GM23338 (cell line): Measurements from ENCODE around the gene ARMH1. TPM values are rescaled to one million over a fixed set of nuclear protein-coding genes. Genes with fewer than 3 reads are reported as not detected.

ENCODE experiments used
- ATAC-seq: fragments of 200-7000 bp; cut with Tn5 transposase; 3 replicates; pipeline ENCODE4 v1.9.1; 2020
- DNase-seq: peaks from one replicate; pipeline ENCODE4 v3.0.0-alpha.2; 2015; ENCODE audit warnings: low spot score
- H2AFZ ChIP-seq: fragments of 200-600 bp; sonication (generic); 2 replicates; pipeline ENCODE4 v1.8.0; 2016; ENCODE audit warnings: antibody characterized with exemption, mild to moderate bottlenecking, moderate library complexity
- H3F3A ChIP-seq: fragments of 200-600 bp; sonication (generic); replicated peaks from 2 replicates; pipeline ENCODE4 v1.8.0; 2017; ENCODE audit warnings: antibody characterized with exemption, mixed run types, low read depth
- H3K27ac ChIP-seq: fragments of 200-600 bp; sonication (generic); 2 replicates; pipeline ENCODE4 v1.6.1; 2016; ENCODE audit warnings: low read depth
- H3K27me3 ChIP-seq: fragments of 200-600 bp; sonication (generic); 2 replicates; pipeline ENCODE4 v1.8.0; 2016; ENCODE audit warnings: mild to moderate bottlenecking, mixed run types, moderate library complexity; ENCODE audit not compliant: insufficient read depth
- H3K36me3 ChIP-seq: fragments of 200-600 bp; sonication (generic); 2 replicates; pipeline ENCODE4 v1.8.0; 2016; ENCODE audit warnings: mild to moderate bottlenecking; ENCODE audit not compliant: insufficient read depth
- H3K4me1 ChIP-seq: fragments of 200-600 bp; sonication (generic); 2 replicates; pipeline ENCODE4 v1.8.0; 2016; ENCODE audit warnings: mild to moderate bottlenecking, moderate library complexity; ENCODE audit not compliant: insufficient read depth
- H3K4me2 ChIP-seq: fragments of 200-600 bp; sonication (generic); 2 replicates; pipeline ENCODE4 v1.7.1; 2017; ENCODE audit warnings: mixed run types
- H3K4me3 ChIP-seq: fragments of 200-600 bp; sonication (generic); 2 replicates; pipeline ENCODE4 v1.6.1; 2016; ENCODE audit warnings: mixed run types
- H3K79me2 ChIP-seq: fragments of 200-600 bp; sonication (generic); replicated peaks from 2 replicates; pipeline ENCODE4 v1.8.0; 2017; ENCODE audit warnings: mild to moderate bottlenecking; ENCODE audit not compliant: insufficient read depth
- H3K9me2 ChIP-seq: fragments of 200-600 bp; sonication (generic); 2 replicates; pipeline ENCODE4 v1.8.0; 2017; ENCODE audit not compliant: insufficient read depth
- H4K20me1 ChIP-seq: fragments of 200-600 bp; sonication (generic); replicated peaks from 2 replicates; pipeline ENCODE4 v1.8.0; 2017; ENCODE audit warnings: mild to moderate bottlenecking; ENCODE audit not compliant: insufficient read depth
- H3K27ac Mint-ChIP-seq: 2 replicates; pipeline ENCODE4 v1.8.0; 2020; ENCODE audit warnings: inconsistent platforms, mild to moderate bottlenecking, moderate library complexity, mixed read lengths
- H3K27me3 Mint-ChIP-seq: 3 replicates; pipeline ENCODE4 v1.8.0; 2022; ENCODE audit warnings: low read depth, mild to moderate bottlenecking, moderate library complexity, mixed read lengths, inconsistent platforms; ENCODE audit not compliant: insufficient read depth, poor library complexity
- H3K36me3 Mint-ChIP-seq: 3 replicates; pipeline ENCODE4 v1.8.0; 2021; ENCODE audit warnings: low read depth, mild to moderate bottlenecking, inconsistent platforms, moderate library complexity, mixed read lengths
- H3K4me1 Mint-ChIP-seq: 3 replicates; pipeline ENCODE4 v1.8.0; 2020; ENCODE audit warnings: mild to moderate bottlenecking, inconsistent platforms, mixed read lengths
- H3K4me3 Mint-ChIP-seq: 3 replicates; pipeline ENCODE4 v1.8.0; 2021; ENCODE audit warnings: moderate library complexity, mild to moderate bottlenecking, inconsistent platforms, mixed read lengths
- H3K9me3 Mint-ChIP-seq: 3 replicates; pipeline ENCODE4 v1.8.0; 2020; ENCODE audit warnings: moderate library complexity, mild to moderate bottlenecking, inconsistent platforms, mixed read lengths
- CREB1 ChIP-seq: fragments of 250-450 bp; sonication (Bioruptor Pico); IDR thresholded peaks from 2 replicates; pipeline ENCODE4 v1.5.0; 2020; ENCODE audit warnings: low read depth, mild to moderate bottlenecking, moderate library complexity
- CTCF ChIP-seq, 2 experiments: fragments of 200-600 bp in 1 of 2; sonication (generic) in 1 of 2; conservative IDR thresholded peaks; 2 replicates each; pipeline versions ENCODE4 v1.5.1 to v1.6.1; 2016 to 2017; ENCODE audit warnings: antibody characterized with exemption in 2 of 2, low read depth in 2 of 2, mild to moderate bottlenecking in 2 of 2, moderate library complexity in 1 of 2
- ETS1 ChIP-seq: IDR thresholded peaks from 2 replicates; pipeline ENCODE4 v1.6.1; 2016; ENCODE audit warnings: antibody characterized with exemption
- EZH2 ChIP-seq: fragments of 200-600 bp; sonication (generic); IDR thresholded peaks from one replicate; pipeline ENCODE4 v1.8.0; 2017; ENCODE audit warnings: antibody characterized with exemption, mild to moderate bottlenecking, low read depth; ENCODE audit not compliant: unreplicated experiment
- EZH2phosphoT487 ChIP-seq: fragments of 200-600 bp; sonication (generic); IDR thresholded peaks from one replicate; pipeline ENCODE4 v1.8.1; 2018; ENCODE audit warnings: antibody characterized with exemption; ENCODE audit not compliant: unreplicated experiment
- JUNB ChIP-seq: IDR thresholded peaks from one replicate; pipeline ENCODE4 v1.6.1; 2016; ENCODE audit warnings: antibody characterized with exemption; ENCODE audit not compliant: unreplicated experiment
- NANOG ChIP-seq: IDR thresholded peaks from 2 replicates; pipeline ENCODE4 v1.6.1; 2016; ENCODE audit warnings: antibody characterized with exemption, borderline replicate concordance
- REST ChIP-seq: IDR thresholded peaks from one replicate; pipeline ENCODE4 v1.6.1; 2018; ENCODE audit warnings: antibody characterized with exemption; ENCODE audit not compliant: unreplicated experiment
- STAT1 ChIP-seq: IDR thresholded peaks from one replicate; pipeline ENCODE4 v1.6.1; 2016; ENCODE audit warnings: antibody characterized with exemption; ENCODE audit not compliant: unreplicated experiment
- ZNF331 ChIP-seq: fragments of 250-450 bp; sonication (Bioruptor Pico); IDR thresholded peaks from 2 replicates; pipeline ENCODE4 v1.5.0; 2020; ENCODE audit warnings: low read depth, mild to moderate bottlenecking, moderate library complexity
- ZNF462 ChIP-seq: fragments of 250-450 bp; sonication (Bioruptor Pico); IDR thresholded peaks from 2 replicates; pipeline ENCODE4 v1.5.0; 2020; ENCODE audit warnings: mild to moderate bottlenecking, moderate library complexity
- polyA plus RNA-seq: library from polyadenylated mRNA; unstranded; fragments of >200 nt; fragmentation: Nextera tagmentation; extraction: Ambion mirVana; gene quantifications from 2 replicates; pipeline ENCODE4 v1.2.1, GENCODE V29; 2016
- total RNA-seq: library from RNA; depleted of rRNA; stranded (reverse); fragments of >200 nt; shearing (Covaris generic); gene quantifications from 2 replicates; pipeline ENCODE4 v1.2.3, GENCODE V29; 2014

The ARMH1 gene
- total and polyA plus RNA-seq, 2 experiments from 2014 or later, result 0.31 TPM; not detected in 1

GRCh38 chr1:44730741-44731512, 56.4 kb downstream of the ARMH1 start, which contains the start of gene RNU5D-1 (continued):
- peak; percentile 78 to 92 for TF ChIP-seq CTCF (conservative IDR thresholded peaks at IDR 0.05; ENCODE audit: low read depth in 2 of 2)
- peak; percentile 55 for TF ChIP-seq CREB1 (CRISPR knock-in tag)
- TF ChIP-seq ZNF331, result 0 out of 2 replicates have a peak, but pooled peaks have one; percentile 2
- TF ChIP-seq NANOG, result no peak
- TF ChIP-seq STAT1, result no peak

GRCh38 chr1:44733365-44733764, 58.9 kb downstream of the ARMH1 start:
- peaks cover 14% of the 10 kb centered on the region for H3K4me1 Mint-ChIP-seq
- Histone ChIP-seq H2AFZ (0 out of 2 replicates have a peak overlapping the region, but pooled peaks have one; percentile 68), H3K79me2 (no peaks in the 10 kb centered on the region), H3F3A (peaks cover 7% of the 10 kb centered on the region; the same call in 1 of the 2 replicates), H3K27ac (no peak overlapping the region), H3K27me3 (no peaks in the 10 kb centered on the region), H3K9me2 (peaks cover 6% of the 10 kb centered on the region; the same call in 1 of the 2 replicates), H3K36me3 (no peaks in the 10 kb centered on the region), H3K4me1 (peaks cover 5% of the 10 kb centered on the region), H3K4me3 (no peak overlapping the region), H3K4me2 (no peak overlapping the region), H4K20me1 (no peaks in the 10 kb centered on the region)
- no peak overlapping the region for H3K4me3 Mint-ChIP-seq
- H3K27me3 Mint-ChIP-seq, result no peaks in the 10 kb centered on the region
- no peak for ATAC-seq
- no peaks in the 10 kb centered on the region; the same call in 1 of the 3 replicates for H3K9me3 Mint-ChIP-seq
- DNase-seq, result no peak
- H3K27ac Mint-ChIP-seq, result no peak overlapping the region
- H3K36me3 Mint-ChIP-seq, result no peaks in the 10 kb centered on the region
- TF ChIP-seq ZNF331, result no peak
- TF ChIP-seq ZNF462, result no peak
- TF ChIP-seq NANOG, result no peak
- no peak for TF ChIP-seq REST
- no peak for TF ChIP-seq JUNB
- no peak for TF ChIP-seq EZH2
- no peak for TF ChIP-seq STAT1
- TF ChIP-seq CREB1 (CRISPR knock-in tag), result no peak
- TF ChIP-seq ETS1, result no peak
- no peak for TF ChIP-seq EZH2phosphoT487
